Measurements from ENCODE around the gene ANXA6. TPM values are rescaled to one million over a fixed set of nuclear protein-coding genes. Genes with fewer than 3 reads are reported as not detected.

The ANXA6 gene
- total and polyA plus RNA-seq, 8 donors: 28.4 to 240 (median 88.2) TPM

DNA sequence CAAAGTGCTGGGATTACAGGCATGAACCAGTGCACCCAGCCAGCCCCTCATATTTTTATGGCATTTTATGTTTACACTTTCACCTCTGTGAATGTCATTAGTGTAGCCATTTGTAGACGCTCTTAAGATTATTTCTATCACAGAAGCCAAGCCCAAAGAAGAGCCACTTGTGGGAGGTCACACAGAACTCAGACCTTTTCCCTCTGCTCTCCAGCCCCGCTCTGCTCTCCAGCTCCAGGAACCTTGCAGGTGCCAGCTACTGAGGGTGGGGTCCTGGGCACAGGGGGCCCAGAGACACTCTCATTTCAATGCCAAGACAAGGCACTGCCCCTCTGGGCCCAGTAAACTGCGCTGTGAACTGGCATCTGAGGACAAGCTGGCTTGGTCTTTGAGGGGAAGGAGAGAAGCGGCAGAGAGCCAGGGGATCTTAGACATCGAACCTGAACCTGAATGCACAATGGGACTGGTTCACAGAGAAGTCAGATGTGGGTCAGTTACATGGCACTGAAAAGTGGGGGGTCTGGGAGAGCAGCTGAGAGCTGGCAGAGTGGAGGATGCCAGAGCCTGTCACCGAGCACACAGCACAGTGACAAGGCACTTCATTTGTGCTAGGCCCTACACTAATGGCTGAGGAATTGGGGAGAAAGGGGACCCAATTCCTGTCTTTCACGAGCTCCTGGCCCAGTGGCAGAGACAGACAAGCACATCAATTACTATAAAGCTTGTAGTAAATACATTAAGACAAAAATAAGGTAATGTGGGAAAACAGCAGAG is 16.7 kb downstream of the ANXA6 start:
- Histone ChIP-seq H3K4me1 (peaks cover 15 to 56% (median 37%) of the 10 kb centered on the region in 4 donors), H3K27me3 (no peaks in the 10 kb centered on the region), H3K9me3 (no peaks in the 10 kb centered on the region), H3K27ac (peak overlapping the region in 4 of 5 donors; percentile 32 to 70 (median 39)), H3K4me3 (no peak overlapping the region), H3K36me3 (peaks cover 38 to 89% (median 78%) of the 10 kb centered on the region in 4 donors)
- intact Hi-C loops (cut with DNase I; ENCODE audit: low total_unique reads): no loop called here
- no peak for DNase-seq
- WGBS, 5 donors: 72 to 87% (median 80%) methylated on average over 7 of the region's 7 CpGs
- TF ChIP-seq EP300 (IDR thresholded peaks at IDR 0.05) (no peak), POLR2A (IDR thresholded peaks at IDR 0.05) (no peak), POLR2AphosphoS5 (IDR thresholded peaks at IDR 0.05) (no peak)
- TF ChIP-seq, protein P1, sequence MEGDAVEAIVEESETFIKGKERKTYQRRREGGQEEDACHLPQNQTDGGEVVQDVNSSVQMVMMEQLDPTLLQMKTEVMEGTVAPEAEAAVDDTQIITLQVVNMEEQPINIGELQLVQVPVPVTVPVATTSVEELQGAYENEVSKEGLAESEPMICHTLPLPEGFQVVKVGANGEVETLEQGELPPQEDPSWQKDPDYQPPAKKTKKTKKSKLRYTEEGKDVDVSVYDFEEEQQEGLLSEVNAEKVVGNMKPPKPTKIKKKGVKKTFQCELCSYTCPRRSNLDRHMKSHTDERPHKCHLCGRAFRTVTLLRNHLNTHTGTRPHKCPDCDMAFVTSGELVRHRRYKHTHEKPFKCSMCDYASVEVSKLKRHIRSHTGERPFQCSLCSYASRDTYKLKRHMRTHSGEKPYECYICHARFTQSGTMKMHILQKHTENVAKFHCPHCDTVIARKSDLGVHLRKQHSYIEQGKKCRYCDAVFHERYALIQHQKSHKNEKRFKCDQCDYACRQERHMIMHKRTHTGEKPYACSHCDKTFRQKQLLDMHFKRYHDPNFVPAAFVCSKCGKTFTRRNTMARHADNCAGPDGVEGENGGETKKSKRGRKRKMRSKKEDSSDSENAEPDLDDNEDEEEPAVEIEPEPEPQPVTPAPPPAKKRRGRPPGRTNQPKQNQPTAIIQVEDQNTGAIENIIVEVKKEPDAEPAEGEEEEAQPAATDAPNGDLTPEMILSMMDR (IDR thresholded peaks at IDR 0.05): no peak

DNA sequence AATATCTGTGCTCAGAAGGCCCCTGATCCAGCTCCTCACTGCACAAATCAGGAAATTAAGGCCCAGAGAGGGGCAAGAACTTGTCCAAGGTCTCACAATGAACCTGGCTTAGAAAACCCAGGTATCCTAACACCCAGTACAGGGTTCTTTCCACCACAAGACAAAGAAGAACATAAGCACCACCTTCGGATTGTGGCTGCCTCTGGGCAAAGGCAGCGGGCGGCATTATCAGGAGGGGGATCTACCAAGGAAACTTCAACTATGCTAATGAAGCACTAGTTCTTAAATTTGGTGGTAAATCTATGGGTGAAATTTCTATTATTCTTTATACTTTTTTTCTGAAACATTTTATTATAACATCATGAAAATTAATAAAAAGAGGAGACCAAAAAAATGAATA is 17.9 kb downstream of the ANXA6 start:
- DNase-seq: no peak
- WGBS, 5 donors: 73 to 91% (median 90%) methylated on average over 3 of the region's 3 CpGs
- H3K27me3 ChIP-seq: no peaks in the 10 kb centered on the region
- peaks cover 45 to 89% (median 79%) of the 10 kb centered on the region in 4 donors for H3K36me3 ChIP-seq
- H3K9me3 ChIP-seq: no peaks in the 10 kb centered on the region
- no peak overlapping the region for H3K27ac ChIP-seq
- no peak overlapping the region for H3K4me3 ChIP-seq
- TF ChIP-seq, protein P1 (IDR thresholded peaks at IDR 0.05): no peak
- TF ChIP-seq POLR2A (IDR thresholded peaks at IDR 0.05): no peak
- TF ChIP-seq EP300 (IDR thresholded peaks at IDR 0.05): no peak
- no peak for TF ChIP-seq POLR2AphosphoS5 (IDR thresholded peaks at IDR 0.05)
- peaks cover 9 to 43% (median 29%) of the 10 kb centered on the region in 4 donors for H3K4me1 ChIP-seq
- intact Hi-C loops (cut with DNase I; ENCODE audit: low total_unique reads): no loop called here

DNA sequence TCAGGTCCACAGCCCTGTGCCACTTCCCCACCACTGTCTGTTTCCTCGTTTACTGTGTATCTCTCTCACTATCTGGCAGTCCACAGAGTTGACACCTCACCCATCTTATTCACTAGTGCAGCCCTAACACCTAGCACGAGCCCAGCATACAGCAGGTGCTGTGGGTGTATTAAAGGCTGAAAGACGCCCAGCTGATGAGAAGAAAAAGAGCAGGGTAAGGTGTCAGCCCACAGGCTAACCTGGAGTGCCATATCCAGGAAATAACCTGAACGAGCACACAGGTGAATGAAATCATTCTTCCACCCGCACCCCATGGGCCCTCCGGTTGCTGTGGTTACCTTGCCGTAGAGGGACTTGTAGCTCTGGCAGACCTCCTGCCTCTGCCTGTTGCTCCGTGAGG is 18.6 kb downstream of the ANXA6 start:
- WGBS, 5 donors: 74 to 84% (median 83%) methylated on average over 8 of the region's 8 CpGs
- DNase-seq: no peak

DNA sequence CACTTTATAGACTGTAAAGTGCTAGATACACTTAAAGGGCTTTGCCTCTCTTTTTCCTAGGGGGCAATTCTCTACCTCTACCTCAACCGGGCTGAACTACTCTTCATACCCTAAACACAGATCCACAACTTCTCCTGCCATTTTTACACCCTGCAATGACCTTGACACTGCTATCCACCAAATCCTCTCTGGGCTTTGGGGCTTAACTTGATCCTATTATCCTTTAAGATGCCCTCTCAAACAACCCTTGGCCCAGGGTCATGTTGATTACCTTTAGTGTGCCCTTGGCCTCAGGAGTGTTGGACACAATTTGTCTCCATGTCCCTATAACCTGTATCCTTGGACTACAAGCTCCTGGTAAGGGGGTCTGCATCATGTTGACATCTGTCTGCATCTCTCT is 19.5 kb downstream of the ANXA6 start:
- WGBS, 5 donors: 76 to 100% (median 85%) methylated on average over 1 of the region's 1 CpG
- H3K27ac ChIP-seq: no peak overlapping the region
- H3K27me3 ChIP-seq: no peaks in the 10 kb centered on the region
- TF ChIP-seq POLR2AphosphoS5 (IDR thresholded peaks at IDR 0.05): no peak
- TF ChIP-seq EP300 (IDR thresholded peaks at IDR 0.05): no peak
- TF ChIP-seq, protein P1 (IDR thresholded peaks at IDR 0.05): no peak
- TF ChIP-seq POLR2A (IDR thresholded peaks at IDR 0.05): no peak
- DNase-seq: no peak
- H3K36me3 ChIP-seq: peaks cover 60 to 90% (median 82%) of the 10 kb centered on the region in 4 donors
- H3K4me1 ChIP-seq: peaks cover 7 to 30% (median 19%) of the 10 kb centered on the region in 4 donors
- intact Hi-C loops (cut with DNase I; ENCODE audit: low total_unique reads): no loop called here
- no peaks in the 10 kb centered on the region for H3K9me3 ChIP-seq
- no peak overlapping the region for H3K4me3 ChIP-seq

More for the DNA sequence above, 18.6 kb downstream of the ANXA6 start:
- Histone ChIP-seq H3K27ac (no peak overlapping the region), H3K36me3 (peaks cover 51 to 89% (median 81%) of the 10 kb centered on the region in 4 donors), H3K27me3 (no peaks in the 10 kb centered on the region), H3K9me3 (no peaks in the 10 kb centered on the region), H3K4me1 (peaks cover 7 to 37% (median 24%) of the 10 kb centered on the region in 4 donors), H3K4me3 (no peak overlapping the region)
- intact Hi-C loops (cut with DNase I; ENCODE audit: low total_unique reads): no loop called here
- TF ChIP-seq, protein P1 (IDR thresholded peaks at IDR 0.05): no peak
- TF ChIP-seq POLR2A (IDR thresholded peaks at IDR 0.05): no peak
- TF ChIP-seq POLR2AphosphoS5 (IDR thresholded peaks at IDR 0.05): no peak
- no peak for TF ChIP-seq EP300 (IDR thresholded peaks at IDR 0.05)

Data from stomach (tissue), 9 donors.